Measurements from ENCODE around the gene CAST. TPM values are rescaled to one million over a fixed set of nuclear protein-coding genes. Genes with fewer than 3 reads are reported as not detected.

CAST gene
- total RNA-seq, 2 donors from 2014 or later = 33.5 to 36.2 TPM

DNA sequence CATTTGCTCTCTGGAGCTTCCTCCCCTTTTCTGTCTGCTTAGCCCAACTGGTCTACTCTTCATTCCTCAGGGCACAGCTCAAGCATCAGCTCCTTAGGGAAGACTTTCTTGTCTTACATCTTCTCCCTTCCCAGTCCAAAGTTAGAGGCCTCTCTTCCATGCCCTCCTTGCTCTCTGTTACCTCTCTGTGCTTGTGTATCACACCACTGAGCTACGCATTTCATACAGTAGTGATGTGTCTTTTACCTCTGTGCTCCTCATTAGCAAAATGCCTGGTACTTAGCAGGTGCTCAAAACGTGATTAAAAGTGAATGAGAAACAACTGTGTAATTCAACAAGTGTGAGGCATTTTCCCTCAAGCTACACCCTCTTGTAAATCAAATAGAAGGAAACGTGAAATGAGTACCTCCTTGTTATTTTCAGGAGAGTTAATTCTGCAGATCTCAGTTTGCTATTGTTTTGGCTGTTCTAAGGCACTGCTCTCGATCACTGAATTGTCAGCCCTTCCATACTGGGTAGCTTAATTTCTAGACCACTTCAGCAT is 106.6 kb downstream of the CAST start:
- Histone ChIP-seq H3K9ac (ENCODE audit: extremely low read depth, low read length, poor library complexity, severe bottlenecking) (no peak overlapping the region), H3K9me3 (ENCODE audit: control insufficient read depth, low read length) (no peaks in the 10 kb centered on the region), H3K27me3 (ENCODE audit: control insufficient read depth, insufficient read depth, low read length, poor library complexity, severe bottlenecking) (no peaks in the 10 kb centered on the region), H3K4me3 (ENCODE audit: low read length) (no peak overlapping the region), H3K36me3 (ENCODE audit: control insufficient read depth, insufficient read depth, low read length) (peaks cover 12% of the 10 kb centered on the region), H3K4me1 (ENCODE audit: control insufficient read depth, insufficient read depth, low read length) (peaks cover 8% of the 10 kb centered on the region), H3K27ac (ENCODE audit: low read depth, low read length) (no peak overlapping the region)
- peak; percentile 78 for DNase-seq
- Mint-ChIP-seq H3K9me3 (no peaks in the 10 kb centered on the region), H3K27me3 (ENCODE audit: insufficient read depth) (no peaks in the 10 kb centered on the region), H3K4me3 (no peak overlapping the region), H3K36me3 (ENCODE audit: low read depth) (peaks cover 12% of the 10 kb centered on the region), H3K27ac (peak overlapping the region; percentile 1), H3K4me1 (peaks cover 30% of the 10 kb centered on the region)
- 39 to 71% methylated on average over 3 to 4 of the region's 4 CpGs for WGBS, 2 experiments (ENCODE audit: insufficient coverage in 1 of 2, insufficient read length in 1 of 2)
- TF ChIP-seq, protein P1, sequence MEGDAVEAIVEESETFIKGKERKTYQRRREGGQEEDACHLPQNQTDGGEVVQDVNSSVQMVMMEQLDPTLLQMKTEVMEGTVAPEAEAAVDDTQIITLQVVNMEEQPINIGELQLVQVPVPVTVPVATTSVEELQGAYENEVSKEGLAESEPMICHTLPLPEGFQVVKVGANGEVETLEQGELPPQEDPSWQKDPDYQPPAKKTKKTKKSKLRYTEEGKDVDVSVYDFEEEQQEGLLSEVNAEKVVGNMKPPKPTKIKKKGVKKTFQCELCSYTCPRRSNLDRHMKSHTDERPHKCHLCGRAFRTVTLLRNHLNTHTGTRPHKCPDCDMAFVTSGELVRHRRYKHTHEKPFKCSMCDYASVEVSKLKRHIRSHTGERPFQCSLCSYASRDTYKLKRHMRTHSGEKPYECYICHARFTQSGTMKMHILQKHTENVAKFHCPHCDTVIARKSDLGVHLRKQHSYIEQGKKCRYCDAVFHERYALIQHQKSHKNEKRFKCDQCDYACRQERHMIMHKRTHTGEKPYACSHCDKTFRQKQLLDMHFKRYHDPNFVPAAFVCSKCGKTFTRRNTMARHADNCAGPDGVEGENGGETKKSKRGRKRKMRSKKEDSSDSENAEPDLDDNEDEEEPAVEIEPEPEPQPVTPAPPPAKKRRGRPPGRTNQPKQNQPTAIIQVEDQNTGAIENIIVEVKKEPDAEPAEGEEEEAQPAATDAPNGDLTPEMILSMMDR (conservative IDR thresholded peaks at IDR 0.05) = no peak

DNA sequence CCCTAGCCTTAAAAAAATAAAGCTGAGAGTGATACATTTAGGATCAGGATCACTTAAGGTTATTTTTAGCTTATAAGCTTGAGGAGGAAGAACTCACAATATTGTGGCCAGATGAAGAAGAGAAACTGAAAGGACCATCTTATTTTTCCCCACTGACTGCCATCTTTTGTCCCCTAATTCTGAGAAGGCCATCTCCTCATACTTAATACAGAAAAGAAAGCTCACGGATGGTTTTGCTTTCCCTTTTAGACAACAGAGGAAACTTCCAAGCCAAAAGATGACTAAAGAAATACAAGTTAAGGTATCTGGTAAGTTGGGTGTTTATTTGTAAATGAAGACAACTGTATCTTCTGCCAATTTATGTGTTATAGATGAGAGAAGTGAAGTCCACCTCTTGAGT is 109.2 kb downstream of the CAST start:
- H3K27me3 ChIP-seq (ENCODE audit: control insufficient read depth, insufficient read depth, low read length, poor library complexity, severe bottlenecking) = no peaks in the 10 kb centered on the region
- H3K4me3 Mint-ChIP-seq = no peak overlapping the region

DNA sequence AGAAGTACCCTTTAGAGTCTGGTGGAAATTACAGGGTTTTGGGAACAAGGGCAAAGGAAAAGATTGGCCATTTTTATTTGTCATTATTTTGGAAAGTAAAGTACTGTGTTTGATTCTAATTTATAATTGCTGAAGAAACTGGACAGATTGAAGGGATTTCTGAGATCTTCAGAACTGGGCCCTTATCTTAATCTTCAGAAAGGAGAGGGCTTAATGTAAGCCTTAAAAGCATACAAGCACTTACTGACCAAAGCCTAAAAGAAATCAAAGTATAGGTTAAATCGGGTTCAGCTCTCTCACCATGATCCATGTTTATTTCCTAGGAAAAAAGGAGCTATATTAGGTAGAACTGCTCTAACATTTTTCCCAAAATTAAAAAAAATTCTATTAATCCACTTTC is 109.9 kb downstream of the CAST start:
- peaks cover 3% of the 10 kb centered on the region for H3K4me1 ChIP-seq (ENCODE audit: control insufficient read depth, insufficient read depth, low read length)
- no peak for DNase-seq
- Mint-ChIP-seq H3K36me3 (ENCODE audit: low read depth) (peaks cover 20% of the 10 kb centered on the region), H3K27me3 (ENCODE audit: insufficient read depth) (no peaks in the 10 kb centered on the region), H3K27ac (no peak overlapping the region), H3K9me3 (no peaks in the 10 kb centered on the region), H3K4me1 (peaks cover 19% of the 10 kb centered on the region), H3K4me3 (no peak overlapping the region)
- no peak overlapping the region for H3K9ac ChIP-seq (ENCODE audit: extremely low read depth, low read length, poor library complexity, severe bottlenecking)
- no peaks in the 10 kb centered on the region for H3K27me3 ChIP-seq (ENCODE audit: control insufficient read depth, insufficient read depth, low read length, poor library complexity, severe bottlenecking)
- no peak overlapping the region for H3K4me3 ChIP-seq (ENCODE audit: low read length)
- peaks cover 26% of the 10 kb centered on the region for H3K36me3 ChIP-seq (ENCODE audit: control insufficient read depth, insufficient read depth, low read length)
- WGBS, 2 experiments (ENCODE audit: insufficient coverage in 1 of 2, insufficient read length in 1 of 2) = 80 to 100% methylated on average over 1 of the region's 1 CpG
- H3K27ac ChIP-seq (ENCODE audit: low read depth, low read length) = no peak overlapping the region
- TF ChIP-seq, protein P1 (conservative IDR thresholded peaks at IDR 0.05) = no peak
- H3K9me3 ChIP-seq (ENCODE audit: control insufficient read depth, low read length) = no peaks in the 10 kb centered on the region

More for the DNA sequence above, 109.2 kb downstream of the CAST start:
- Histone ChIP-seq H3K27ac (ENCODE audit: low read depth, low read length) (no peak overlapping the region), H3K9ac (ENCODE audit: extremely low read depth, low read length, poor library complexity, severe bottlenecking) (no peak overlapping the region), H3K9me3 (ENCODE audit: control insufficient read depth, low read length) (no peaks in the 10 kb centered on the region), H3K36me3 (ENCODE audit: control insufficient read depth, insufficient read depth, low read length) (peaks cover 26% of the 10 kb centered on the region), H3K4me3 (ENCODE audit: low read length) (no peak overlapping the region), H3K4me1 (ENCODE audit: control insufficient read depth, insufficient read depth, low read length) (peaks cover 3% of the 10 kb centered on the region)
- TF ChIP-seq, protein P1 (conservative IDR thresholded peaks at IDR 0.05) = no peak
- 88% methylated on average over 1 of the region's 1 CpG; no CpG with 5 or more reads in 1 of the 2 experiments for WGBS, 2 experiments (ENCODE audit: insufficient coverage in 1 of 2, insufficient read length in 1 of 2)
- Mint-ChIP-seq H3K4me1 (peaks cover 21% of the 10 kb centered on the region), H3K9me3 (no peaks in the 10 kb centered on the region), H3K36me3 (ENCODE audit: low read depth) (peaks cover 19% of the 10 kb centered on the region), H3K27me3 (ENCODE audit: insufficient read depth) (no peaks in the 10 kb centered on the region), H3K27ac (no peak overlapping the region)
- no peak for DNase-seq
